NK-92 treated with Interleukin-12 subunit alpha and Interleukin-12 subunit beta, amount 100 ng/mL, for 24 hours (cell line): Measurements from ENCODE around the gene FAM3A.
"Not testable (repeated sequence)": the region's sequence is repeated elsewhere in the genome, so short reads cannot be mapped to it uniquely, and the experiment has no call there.

Source experiments
- DNase-seq: peaks from one replicate; lab custom pipeline; 2025; lab: John Stamatoyannopoulos, UW

FAM3A gene, protein sequence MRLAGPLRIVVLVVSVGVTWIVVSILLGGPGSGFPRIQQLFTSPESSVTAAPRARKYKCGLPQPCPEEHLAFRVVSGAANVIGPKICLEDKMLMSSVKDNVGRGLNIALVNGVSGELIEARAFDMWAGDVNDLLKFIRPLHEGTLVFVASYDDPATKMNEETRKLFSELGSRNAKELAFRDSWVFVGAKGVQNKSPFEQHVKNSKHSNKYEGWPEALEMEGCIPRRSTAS

DNA sequence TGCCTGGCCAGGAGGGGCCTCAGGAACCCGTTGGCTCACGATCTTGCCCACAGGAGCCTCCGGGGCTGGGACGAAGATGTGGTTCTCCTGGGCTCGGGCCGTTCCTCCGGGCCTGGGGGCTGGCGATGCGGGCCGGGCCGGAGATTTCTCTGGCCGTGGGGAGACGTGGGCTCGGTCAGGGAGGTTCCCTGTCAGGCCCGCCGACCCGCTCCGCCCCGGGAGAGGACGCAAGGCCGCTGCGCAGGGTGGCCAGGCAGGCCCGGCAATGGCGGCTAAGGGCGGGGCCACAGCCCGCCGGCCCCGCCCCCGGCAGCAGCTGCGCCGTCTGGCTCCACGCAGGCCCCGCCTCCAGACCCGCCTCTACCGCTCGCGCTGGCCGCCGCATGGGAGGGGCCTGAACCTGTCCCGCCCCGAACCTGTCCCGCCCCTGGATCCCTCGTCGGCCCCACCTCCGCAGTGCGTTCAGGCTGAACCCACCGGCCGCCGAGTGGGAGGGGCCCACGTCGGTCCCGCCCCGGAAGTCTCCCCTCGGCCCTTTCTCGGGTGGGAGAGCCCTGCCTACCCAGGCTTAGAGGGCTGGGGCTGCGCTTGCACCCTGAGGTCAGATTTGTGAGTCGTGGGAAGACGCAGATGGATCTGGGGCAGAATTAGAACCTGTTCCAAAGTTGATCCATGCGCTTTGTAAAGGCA is at the start of gene FAM3A:
TSS of gene FAM3A (minus strand) at position 267 of the 690 bp plus-strand sequence. CDS start 460 bp downstream, outside the sequence.
- DNase-seq, result peak; percentile 88

DNA sequence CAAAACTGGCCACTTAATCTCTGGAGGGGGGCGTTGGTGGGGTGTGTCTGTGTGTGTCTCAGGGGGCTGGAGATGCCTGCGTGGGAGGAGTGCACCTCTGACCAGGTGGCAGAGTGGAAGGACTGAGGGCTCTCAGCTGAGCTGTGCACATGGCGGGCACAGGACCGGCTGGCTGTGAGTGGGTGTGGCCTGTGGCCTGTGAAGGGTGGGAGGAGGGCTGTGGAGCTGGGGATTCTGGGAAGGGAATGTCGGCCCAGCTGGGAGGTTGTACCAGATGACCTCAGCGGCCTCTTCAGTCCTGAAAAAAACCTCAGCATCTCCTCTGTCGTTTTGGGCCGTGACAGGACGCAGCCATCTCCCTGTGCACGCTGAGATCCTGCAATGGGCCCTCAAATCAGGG is 46.3 kb upstream of the FAM3A start:
- not testable (repeated sequence) for DNase-seq

DNA sequence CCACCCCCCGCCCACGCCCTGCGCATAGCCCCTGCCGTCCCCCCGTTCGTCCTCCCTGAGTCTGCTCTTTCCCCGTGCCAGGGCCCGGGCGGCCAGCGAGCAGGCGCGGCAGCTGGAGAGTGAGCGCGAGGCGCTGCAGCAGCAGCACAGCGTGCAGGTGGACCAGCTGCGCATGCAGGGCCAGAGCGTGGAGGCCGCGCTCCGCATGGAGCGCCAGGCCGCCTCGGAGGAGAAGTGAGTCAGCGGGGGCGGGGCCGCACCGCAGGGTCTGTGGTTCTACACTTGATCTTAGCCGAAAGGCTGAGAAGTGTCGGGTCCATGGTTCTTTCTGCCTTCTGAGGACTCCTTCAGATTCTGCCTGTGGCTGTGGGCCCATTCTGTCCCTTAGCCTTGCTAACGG is 44.3 kb upstream of the FAM3A start:
- DNase-seq, result not testable (repeated sequence)

DNA sequence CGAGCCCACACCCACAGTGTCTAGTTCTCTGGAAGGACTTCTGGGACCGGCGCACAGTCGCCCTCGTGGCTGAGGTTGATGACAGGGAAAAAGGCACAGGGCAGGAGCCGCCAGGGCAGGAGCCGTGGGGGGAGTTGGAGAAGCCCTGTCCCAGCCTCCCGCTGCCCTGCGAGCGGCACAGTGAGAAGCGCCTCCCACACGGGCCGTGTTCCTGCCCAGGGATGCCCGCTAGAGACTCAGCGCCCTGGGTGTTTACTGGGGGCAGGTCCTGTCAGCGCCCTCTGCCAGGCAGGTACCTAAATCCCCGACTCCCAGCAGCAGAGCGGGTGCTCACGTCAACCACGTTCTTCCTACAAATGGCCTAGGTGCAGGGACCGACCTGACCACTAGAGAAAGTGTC is 42.9 kb upstream of the FAM3A start:
- DNase-seq, result not testable (repeated sequence)

DNA sequence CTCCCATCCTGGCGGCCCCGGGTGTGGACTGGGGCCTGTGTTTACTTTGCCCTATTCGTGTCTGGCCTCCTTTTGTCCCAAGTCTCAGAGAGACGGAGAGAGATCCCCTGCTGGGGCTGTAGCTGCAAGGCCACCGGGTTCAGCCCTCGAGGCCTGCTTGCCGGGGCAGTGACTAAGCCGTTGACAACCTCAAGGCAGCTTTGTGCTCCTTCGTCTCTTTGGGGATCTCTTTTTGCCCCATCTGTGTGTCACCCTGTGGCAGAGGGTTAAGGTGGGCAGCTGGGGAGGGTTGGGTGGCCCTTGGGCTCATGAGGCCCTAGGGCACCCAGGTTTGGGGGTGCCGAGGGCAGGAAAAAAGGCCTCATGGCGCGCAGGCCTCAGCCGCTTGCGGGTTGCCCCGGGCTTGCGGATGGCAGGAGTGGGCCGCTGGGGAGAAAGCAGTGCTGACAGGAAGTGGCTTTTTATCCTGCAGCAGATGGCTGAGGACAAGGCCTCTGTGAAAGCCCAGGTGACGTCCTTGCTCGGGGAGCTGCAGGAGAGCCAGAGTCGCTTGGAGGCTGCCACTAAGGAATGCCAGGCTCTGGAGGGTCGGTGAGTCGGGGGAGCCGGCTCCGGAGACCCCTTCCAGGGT is 42.1 kb upstream of the FAM3A start:
- not testable (repeated sequence) for DNase-seq

DNA sequence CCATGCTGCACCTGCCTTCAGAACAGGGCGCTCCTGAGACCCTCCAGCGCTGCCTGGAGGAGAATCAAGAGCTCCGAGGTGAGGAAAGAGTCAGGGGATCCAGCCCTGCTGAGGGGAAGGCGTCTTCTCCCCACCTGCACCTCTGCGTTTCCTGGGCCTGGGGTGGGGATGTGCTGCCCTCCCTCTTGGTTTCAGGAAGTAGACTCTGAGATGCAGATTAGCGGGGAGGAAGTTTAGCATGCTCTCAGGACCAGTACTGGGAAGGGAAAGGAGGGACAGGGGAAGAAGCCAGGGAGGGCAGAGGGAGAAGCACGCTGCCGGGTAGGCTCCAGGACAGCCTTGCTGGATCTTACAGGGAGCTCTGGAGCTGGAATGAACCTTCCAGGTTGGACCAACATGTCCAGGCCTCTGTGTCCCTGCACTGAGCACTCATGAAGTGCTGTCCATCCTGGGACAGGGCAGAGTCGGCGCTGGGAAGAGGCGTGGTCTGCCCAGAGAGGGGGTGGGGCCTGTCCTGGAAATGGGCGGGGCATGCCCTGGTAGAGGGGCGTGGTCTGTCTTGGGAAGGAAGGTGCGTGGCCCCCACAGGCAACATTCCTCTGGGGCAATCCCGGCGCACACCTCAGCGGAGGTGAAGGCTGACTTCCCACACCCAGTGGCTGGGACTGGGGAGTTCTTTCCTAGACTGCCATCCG is 36.2 kb upstream of the FAM3A start:
- not testable (repeated sequence) for DNase-seq

DNA sequence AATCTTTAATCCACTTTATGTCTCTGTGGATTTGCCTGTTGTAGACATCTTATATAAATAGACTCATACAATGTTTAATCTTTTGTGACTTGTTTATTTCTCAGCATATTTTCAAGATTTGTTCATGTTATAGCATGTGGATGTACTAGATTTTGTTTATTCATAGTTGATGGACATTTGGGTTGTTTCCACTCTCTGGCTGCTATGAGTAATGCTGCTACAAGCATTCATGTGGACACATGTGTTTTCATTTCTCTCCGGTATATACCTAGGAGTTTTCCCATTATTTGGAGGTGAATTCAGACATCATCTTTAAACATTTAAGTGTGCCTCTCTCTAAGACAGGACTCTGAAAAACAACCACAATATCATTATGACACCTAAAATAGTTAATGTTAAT is 33.7 kb upstream of the FAM3A start:
- DNase-seq, result no peak

DNA sequence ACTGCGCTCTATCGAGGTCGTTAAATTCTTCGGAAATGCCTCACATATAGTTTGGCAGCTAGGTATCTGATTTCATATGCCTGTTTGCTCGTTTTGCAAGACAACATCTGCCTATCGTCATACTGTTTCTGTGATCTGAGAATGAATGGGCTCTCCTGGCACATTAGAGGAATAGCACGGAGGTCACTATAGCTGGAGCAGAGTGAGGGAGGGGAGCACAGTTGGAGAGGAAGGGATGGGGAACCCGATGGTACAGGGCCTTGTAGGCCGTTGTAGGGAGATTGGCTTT is 31.9 kb upstream of the FAM3A start:
- DNase-seq, result no peak

DNA sequence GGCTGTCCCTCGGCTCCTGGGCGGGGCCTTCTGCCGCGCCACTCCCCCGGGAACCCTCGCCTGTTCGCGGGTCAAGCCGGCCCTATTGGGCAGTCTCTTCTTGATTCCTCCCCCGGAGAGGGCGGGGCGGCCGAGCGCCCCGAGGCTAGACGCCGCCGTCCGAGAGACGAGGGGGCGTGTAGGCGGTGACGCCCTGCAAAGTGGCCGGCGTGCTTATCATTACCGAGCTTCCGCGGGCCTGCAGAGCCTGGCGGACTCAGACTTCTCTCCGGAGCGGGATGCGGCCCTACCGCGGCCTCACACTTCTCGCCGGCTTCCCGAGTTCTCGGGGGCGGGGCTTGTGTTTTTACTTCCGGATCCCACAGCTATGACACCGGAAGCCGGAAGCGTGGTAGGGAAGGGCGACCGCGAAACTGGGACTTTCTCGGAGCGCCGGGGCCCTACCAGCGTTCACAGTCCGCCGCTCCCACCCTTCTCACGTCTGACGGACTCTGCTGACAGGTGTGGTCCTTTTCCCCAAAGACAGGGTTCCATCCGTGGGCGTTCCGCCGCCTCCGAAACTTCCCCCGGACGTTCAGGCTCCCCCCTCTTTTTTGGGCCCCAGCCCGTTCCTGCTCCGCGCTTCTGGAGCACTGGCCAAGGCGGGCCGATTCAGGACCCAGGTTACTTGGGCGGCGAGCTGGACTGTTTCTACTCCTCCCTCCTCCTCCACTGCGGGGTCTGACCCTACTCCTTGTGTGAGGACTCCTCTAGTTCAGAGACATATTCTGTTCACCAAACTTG is 31.4 kb upstream of the FAM3A start, which contains the start of gene IKBKG:
TSS of gene IKBKG (plus strand) at position 376 of the 783 bp plus-strand sequence. CDS start 4,383 bp downstream, outside the sequence.
- DNase-seq, result peak; percentile 84

DNA sequence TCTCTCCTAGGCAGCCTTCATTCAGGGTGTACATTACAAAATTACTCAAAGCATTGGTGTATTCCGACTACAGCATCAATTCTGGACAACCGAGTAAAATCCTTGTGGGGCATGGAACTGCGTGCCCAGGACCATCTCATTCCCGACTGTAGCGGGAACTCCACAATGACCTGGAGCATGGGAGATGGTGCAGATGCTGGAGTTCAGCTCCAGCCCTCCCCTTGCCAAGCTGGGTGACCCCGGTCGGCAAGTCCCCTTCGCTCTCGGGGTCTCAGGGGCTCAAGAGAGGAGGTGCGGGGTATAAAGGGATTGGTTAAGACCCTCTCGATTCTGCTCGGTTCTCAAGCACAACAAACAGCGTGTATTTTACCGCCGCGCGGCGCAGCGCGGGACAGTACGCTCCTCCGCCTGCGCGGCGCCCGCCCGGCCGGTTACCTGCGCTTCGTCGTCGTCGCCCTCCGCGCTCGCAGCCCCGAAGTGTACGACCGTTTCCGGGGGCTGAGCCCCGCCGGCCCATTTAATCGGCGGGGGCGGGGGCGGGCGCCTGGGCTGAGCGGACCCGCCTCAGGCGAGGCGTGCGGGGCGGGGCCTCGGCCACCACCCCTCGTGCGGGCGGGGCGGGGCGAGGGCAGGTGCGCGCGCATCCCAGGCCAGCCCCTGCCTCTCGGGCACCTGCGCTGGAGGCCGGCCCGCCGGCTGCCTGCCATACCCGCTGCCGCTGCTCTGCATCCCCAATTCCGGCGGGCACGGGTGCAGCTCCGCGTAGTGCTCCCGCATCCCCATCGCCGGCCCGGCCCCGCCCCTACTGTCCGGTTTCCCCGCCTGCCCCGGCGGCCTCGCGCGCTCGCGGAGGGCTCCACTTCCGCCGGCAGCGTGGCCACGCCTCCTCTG is 30.6 kb upstream of the FAM3A start, which contains the start of gene G6PD:
TSS of gene G6PD (minus strand) at position 493 of the 891 bp plus-strand sequence. CDS start 691 bp downstream, outside the sequence.
- peak; percentile 83 for DNase-seq

DNA sequence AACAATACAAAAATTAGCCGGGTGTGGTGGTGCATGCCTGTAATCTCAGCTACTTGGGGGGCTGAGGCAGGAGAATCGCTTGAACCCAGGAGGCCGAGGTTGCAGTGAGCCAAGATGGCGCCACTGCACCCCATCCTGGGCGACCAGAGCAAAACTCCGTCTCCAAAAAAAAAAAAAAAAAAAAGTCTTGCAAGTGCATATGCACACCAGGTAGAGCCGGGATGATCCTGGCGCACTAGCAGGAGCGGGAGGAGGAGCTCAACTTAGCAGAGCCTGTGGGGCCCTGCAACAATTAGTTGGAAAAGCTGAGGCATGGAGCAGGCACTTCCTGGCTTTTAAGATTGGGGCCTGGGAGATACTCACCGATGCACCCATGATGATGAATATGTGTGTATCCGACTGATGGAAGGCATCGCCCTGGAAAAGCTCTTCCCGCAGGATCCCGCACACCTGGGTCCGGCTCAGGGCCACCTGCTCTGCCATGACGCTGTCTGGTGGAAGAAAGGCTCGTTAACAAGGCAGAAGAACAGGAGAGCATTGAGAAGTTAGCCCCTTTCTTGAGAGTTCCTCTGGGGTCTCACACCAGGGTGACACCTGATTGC is 29.7 kb upstream of the FAM3A start:
- no peak for DNase-seq

DNA sequence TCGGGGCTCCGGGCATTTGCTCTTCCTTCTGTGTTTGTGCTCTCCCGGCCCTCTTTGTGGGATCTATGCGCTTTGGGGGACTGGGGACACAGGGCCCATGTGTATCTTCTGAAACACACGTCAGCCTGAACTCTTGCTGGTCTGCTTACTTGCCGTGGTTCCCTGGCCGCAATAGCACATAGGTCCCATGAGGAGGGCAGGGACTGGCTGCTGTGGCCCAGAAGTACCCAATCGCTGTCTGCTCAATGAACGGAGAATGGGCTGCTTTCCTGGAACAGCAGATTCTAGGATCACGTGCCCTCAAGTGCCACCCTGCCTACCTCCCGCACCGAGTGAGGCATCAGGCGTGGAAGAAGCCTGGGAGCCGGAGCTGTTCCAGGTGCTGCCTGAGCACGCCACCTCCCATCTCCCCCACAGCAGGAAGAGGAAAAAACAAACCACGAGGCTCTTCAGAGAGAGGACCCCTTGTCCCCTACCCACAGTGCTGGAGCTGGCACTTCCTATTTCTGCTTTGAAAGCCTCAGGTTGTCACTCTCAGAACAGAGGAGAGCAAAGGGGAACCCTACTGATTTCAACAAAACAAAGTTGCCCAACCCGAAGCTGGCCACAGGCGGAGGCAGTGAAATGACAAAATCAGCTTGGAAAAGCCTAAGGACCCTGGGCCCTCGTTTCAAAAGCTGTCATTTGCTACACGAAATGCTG is 26.8 kb upstream of the FAM3A start:
- peak; percentile 49 for DNase-seq

DNA sequence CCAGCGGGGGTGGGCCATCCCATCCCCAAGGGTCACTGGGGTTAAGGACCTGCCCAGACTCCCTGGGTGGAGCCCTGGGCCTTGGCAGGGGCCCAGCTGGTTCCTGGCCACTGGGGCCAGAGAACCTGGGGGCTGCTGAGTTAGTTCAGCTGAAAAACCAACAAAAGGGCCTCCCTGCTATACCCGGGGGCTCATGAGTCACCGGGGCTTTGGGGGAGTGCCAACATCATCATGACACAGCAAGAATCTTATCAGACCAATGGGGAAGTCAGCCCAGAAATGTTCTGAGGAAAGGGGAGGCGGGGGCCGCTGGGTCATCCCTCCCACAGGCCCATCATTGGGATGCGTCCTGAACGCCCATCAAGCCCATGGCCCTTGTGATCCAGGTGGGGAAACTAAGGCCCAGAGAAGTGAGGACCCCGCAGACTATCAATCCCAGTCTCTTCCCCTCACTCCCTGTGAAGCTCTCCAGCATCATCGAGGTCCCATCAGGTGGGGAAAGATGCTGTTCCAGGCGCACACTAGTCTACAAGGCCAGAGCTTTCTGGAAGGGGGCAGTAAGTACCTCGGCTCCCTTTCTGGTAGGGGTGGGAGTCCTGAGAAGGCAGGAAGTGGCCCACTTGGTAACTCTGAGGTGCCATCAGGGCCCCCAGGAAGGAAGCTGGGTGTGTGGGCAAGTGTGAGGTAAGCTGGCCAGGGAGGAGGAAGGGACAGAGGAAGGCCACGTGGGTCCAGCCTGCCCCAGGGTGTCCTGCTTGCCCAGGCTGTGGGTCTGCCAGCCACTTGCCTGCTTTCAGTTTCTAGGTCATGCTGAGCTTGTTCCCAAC is 26.1 kb upstream of the FAM3A start:
- peak; percentile 56 for DNase-seq

DNA sequence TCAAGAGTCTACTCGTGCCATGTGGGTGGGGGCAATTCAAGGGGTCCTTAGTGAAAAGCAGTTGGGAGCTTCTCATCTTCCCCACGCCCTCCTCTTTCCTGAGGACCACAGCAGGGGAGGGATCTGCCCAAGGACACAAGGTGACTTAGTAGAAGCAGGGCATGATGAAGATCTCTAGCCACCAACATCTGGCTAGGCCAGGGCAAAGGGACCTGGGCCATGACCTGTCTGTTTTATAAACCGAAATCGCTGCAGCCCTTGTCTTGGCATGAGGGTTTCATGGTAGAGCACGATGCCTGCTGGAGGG is 25.5 kb upstream of the FAM3A start:
- DNase-seq, result no peak

DNA sequence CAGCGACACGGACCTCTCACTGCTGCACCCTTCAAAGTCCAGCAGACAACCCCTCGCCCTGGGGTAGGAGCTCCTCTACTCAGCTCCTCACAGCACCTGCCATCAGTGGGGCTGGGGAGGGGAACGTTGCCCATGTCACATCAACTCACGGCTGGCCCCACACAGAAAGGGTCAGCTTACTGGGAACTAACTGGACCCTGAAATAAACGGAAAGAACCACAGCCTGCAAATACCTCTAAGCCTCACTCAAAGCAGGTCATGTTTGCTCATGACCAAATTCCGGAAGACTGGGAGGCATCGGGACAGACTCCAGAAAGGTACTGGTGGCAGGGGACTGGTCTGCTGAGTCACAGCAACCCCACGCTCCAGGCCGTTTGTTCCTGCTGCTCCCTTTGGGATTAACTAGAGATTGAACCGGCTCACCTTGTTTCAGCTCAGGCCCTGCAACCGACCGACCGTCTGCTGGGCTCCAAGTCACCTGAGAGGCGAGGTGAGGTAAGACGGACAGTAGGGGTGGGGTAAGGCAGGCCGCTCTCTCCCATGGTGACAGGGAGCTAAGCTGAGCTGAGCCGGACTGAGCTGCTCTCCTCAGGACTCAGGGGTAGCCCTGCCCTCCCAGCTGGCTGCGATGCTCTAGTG is 25.0 kb upstream of the FAM3A start:
- no peak for DNase-seq

DNA sequence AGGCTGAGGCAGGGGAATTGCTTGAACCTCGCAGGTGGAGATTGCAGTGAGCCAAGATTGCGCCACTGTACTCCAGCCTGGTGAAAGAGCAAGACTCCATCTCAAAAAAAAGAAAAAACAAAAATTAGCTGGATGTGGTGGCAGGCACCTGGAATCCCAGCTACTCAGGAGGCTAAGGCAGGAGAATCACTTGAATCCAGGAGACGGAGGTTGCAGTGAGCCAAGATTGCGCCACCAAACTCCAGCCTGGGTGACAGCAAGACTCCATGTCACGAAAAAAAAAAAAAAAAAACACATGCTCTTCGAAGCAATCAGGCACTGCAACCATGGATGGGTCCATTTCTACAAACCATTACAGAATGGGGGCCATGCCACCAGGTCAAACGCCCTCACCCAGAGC is 24.3 kb upstream of the FAM3A start:
- not testable (repeated sequence) for DNase-seq

DNA sequence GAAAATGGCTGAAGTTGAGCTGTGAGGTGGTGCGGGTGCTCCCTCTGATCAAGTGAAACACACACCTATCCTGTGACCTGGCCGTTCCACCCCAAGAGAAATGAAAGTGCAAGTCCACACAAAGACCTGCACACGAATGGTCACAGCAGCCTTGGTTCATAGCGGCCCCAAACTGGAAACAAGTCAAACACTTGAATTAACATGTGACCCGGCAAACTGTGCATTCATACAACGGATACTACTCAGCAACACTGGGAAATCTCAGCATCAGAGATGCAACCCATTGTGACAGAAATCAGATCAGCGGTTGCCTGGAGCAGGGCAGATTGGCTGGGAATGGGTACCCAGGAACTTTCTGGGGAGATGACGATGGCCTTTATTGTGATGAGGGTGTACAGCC is 23.0 kb upstream of the FAM3A start:
- no peak for DNase-seq

DNA sequence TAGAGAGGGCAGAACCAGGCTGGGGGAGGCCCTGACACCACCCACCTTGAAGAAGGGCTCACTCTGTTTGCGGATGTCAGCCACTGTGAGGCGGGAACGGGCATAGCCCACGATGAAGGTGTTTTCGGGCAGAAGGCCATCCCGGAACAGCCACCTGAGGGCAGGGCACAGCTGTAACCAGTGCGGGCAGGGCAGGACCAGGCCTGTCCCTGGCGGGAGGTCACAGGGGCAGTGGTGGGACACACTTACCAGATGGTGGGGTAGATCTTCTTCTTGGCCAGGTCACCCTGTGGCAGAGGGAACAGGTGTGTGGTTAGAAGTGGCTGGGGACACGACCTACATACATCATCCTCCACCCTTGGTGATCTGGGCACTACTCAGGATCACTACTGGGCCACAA is 19.9 kb upstream of the FAM3A start:
- no peak for DNase-seq
